HCT116 (cell line): ENCODE measurements around the gene PKM.

Experiments
- CBX3 ChIP-seq: IDR thresholded peaks from 2 replicates; pipeline ENCODE4 v1.6.1; 2012; ENCODE audit warnings: low read depth
- CEBPB ChIP-seq: IDR thresholded peaks from 2 replicates; pipeline ENCODE4 v1.6.1; 2012; ENCODE audit warnings: low read depth
- ELF1 ChIP-seq: IDR thresholded peaks from 2 replicates; pipeline ENCODE4 v1.6.1; 2012; ENCODE audit warnings: low read depth, borderline replicate concordance
- EZH2 ChIP-seq: fragments of 200-600 bp; sonication (generic); IDR thresholded peaks from 2 replicates; pipeline ENCODE4 v1.6.1; 2017; ENCODE audit warnings: antibody characterized with exemption, mixed run types
- FOSL1 ChIP-seq: IDR thresholded peaks from 2 replicates; pipeline ENCODE4 v1.6.1; 2012; ENCODE audit warnings: low read depth
- JUND ChIP-seq: IDR thresholded peaks from 2 replicates; pipeline ENCODE4 v1.6.1; 2012
- POLR2A ChIP-seq: IDR thresholded peaks from 2 replicates; pipeline ENCODE4 v1.7.0; 2011; ENCODE audit warnings: borderline replicate concordance; ENCODE audit not compliant: insufficient read depth, insufficient read length; ENCODE audit errors: extremely low read depth
- REST ChIP-seq: IDR thresholded peaks from 2 replicates; pipeline ENCODE4 v1.6.1; 2012; ENCODE audit warnings: low read depth
- SRF ChIP-seq: IDR thresholded peaks from 2 replicates; pipeline ENCODE4 v1.6.1; 2012; ENCODE audit warnings: low read depth
- YY1 ChIP-seq: IDR thresholded peaks from 2 replicates; pipeline ENCODE4 v1.6.1; 2011; ENCODE audit warnings: low read length, low read depth, moderate library complexity, mild to moderate bottlenecking; ENCODE audit not compliant: insufficient replicate concordance; ENCODE audit errors: extremely low read depth
- ZBTB33 ChIP-seq: IDR thresholded peaks from 2 replicates; pipeline ENCODE4 v1.6.1; 2011; ENCODE audit warnings: mild to moderate bottlenecking, low read length, moderate library complexity; ENCODE audit not compliant: insufficient replicate concordance; ENCODE audit errors: extremely low read depth
- TF ChIP-seq, protein P1 (sequence below), 3 experiments: fragments of 200-600 bp in 1 of 3; sonication (generic) in 1 of 3; IDR thresholded peaks in 2 of 3; conservative IDR thresholded peaks in 1 of 3; 2 replicates each; pipeline ENCODE4 v1.5.1; 2012 to 2017; ENCODE audit warnings: low read depth in 2 of 3, low read length in 2 of 3, antibody characterized with exemption in 1 of 3, borderline replicate concordance in 1 of 3, control low read depth in 1 of 3, mild to moderate bottlenecking in 1 of 3, mixed read lengths in 1 of 3, mixed run types in 1 of 3, moderate library complexity in 1 of 3; ENCODE audit not compliant: insufficient read depth in 1 of 3

DNA sequence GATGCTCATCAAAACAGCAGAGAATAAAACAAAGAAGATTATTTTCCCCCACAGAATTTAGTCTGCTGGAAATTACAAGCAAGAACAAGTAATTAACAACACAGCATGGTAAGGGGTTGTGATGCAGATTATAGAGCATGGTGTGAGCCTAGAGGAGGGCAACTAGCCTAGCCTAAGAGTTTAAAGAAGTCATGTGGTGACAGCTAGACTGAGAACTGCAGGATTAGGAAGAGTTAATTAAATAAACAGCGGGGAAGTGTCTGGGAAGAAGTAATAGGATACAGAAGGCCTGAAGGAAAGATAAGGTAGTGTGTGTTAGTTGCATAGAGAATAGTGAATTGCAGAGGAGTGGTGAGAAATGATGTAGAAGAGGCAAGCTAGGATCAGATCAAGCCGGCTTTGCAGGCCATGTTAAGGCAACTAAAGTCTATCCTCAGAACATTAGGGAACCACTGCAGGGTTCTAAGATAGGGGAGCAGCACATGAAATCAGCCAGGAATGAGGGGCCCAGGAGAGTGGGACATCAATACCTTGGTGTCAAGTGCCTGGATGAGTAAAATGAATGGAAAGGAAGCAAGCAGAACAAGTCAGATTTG lies 11.9 kb upstream of the PKM start:
- TF ChIP-seq, protein P1, sequence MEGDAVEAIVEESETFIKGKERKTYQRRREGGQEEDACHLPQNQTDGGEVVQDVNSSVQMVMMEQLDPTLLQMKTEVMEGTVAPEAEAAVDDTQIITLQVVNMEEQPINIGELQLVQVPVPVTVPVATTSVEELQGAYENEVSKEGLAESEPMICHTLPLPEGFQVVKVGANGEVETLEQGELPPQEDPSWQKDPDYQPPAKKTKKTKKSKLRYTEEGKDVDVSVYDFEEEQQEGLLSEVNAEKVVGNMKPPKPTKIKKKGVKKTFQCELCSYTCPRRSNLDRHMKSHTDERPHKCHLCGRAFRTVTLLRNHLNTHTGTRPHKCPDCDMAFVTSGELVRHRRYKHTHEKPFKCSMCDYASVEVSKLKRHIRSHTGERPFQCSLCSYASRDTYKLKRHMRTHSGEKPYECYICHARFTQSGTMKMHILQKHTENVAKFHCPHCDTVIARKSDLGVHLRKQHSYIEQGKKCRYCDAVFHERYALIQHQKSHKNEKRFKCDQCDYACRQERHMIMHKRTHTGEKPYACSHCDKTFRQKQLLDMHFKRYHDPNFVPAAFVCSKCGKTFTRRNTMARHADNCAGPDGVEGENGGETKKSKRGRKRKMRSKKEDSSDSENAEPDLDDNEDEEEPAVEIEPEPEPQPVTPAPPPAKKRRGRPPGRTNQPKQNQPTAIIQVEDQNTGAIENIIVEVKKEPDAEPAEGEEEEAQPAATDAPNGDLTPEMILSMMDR (IDR thresholded peaks at IDR 0.05 in 2 of 3, conservative IDR thresholded peaks at IDR 0.05 in 1 of 3; ENCODE audit: borderline replicate concordance in 1 of 3, insufficient read depth in 1 of 3, low read depth in 2 of 3, low read length in 2 of 3), result no peak
- no peak for TF ChIP-seq JUND
- TF ChIP-seq CEBPB, result no peak
- no peak for TF ChIP-seq ELF1
- no peak for TF ChIP-seq EZH2
- no peak for TF ChIP-seq YY1
- no peak for TF ChIP-seq FOSL1
- TF ChIP-seq POLR2A, result no peak
- no peak for TF ChIP-seq REST
- TF ChIP-seq SRF, result no peak
- TF ChIP-seq ZBTB33, result no peak
- no peak for TF ChIP-seq CBX3
